ENCODE results near the gene FAM222A.

The FAM222A gene

GRCh38 chr12:109679501-109680263, 33.9 kb upstream of the FAM222A start:
- H3K27ac ChIP-seq (ENCODE audit: extremely low read depth, low read depth, low read length), result no peak overlapping the region
- H3K4me3 ChIP-seq (ENCODE audit: low read depth, low read length), result no peak overlapping the region
- no peaks in the 10 kb centered on the region for H3K36me3 ChIP-seq (ENCODE audit: control insufficient read depth in 2 of 2, insufficient read depth in 1 of 2, low read length in 2 of 2)
- H3K9me3 ChIP-seq (ENCODE audit: control insufficient read depth, insufficient read depth, low read depth, low read length), result no peaks in the 10 kb centered on the region
- ChIA-PET CTCF (interaction anchor here (0.6 kb wide), 1 partner anchor 191 kb away, joined by 3 read pairs; no protein-coding TSS in a partner anchor), POLR2A (no interaction called here)
- TF ChIP-seq GLIS1 (tag by site-specific recombination; IDR thresholded peaks at IDR 0.05) (peak; percentile 82), IKZF3 (tag by site-specific recombination; IDR thresholded peaks at IDR 0.05) (0 out of 2 replicates have a peak, but pooled peaks have one; percentile 14), ZNF707 (tag by site-specific recombination; IDR thresholded peaks at IDR 0.05) (no peak), ZIC2 (tag by site-specific recombination; IDR thresholded peaks at IDR 0.05) (peak; percentile 79), ZXDB (tag by site-specific recombination; IDR thresholded peaks at IDR 0.05) (no peak)
- peaks cover 16% of the 10 kb centered on the region for H3K4me1 ChIP-seq (ENCODE audit: control insufficient read depth, insufficient read depth, low read length)

GRCh38 chr12:109680264-109681005, 33.2 kb upstream of the FAM222A start:
- CTCF ChIA-PET, result no interaction called here

More at GRCh38 chr12:109680264-109681005, 33.2 kb upstream of the FAM222A start:
- Histone ChIP-seq H3K4me3 (ENCODE audit: low read depth, low read length) (no peak overlapping the region), H3K9me3 (ENCODE audit: control insufficient read depth, insufficient read depth, low read depth, low read length) (no peaks in the 10 kb centered on the region), H3K4me1 (ENCODE audit: control insufficient read depth, insufficient read depth, low read length) (peaks cover 16% of the 10 kb centered on the region), H3K27ac (ENCODE audit: extremely low read depth, low read depth, low read length) (no peak overlapping the region), H3K36me3 (ENCODE audit: control insufficient read depth in 2 of 2, insufficient read depth in 1 of 2, low read length in 2 of 2) (no peaks in the 10 kb centered on the region)
- TF ChIP-seq ZNF580 (tag by site-specific recombination; IDR thresholded peaks at IDR 0.05), result peak; percentile 52; the same call in 1 of the 2 replicates
- no peak for TF ChIP-seq ZNF423 (tag by site-specific recombination; IDR thresholded peaks at IDR 0.05)
- no peak for TF ChIP-seq ZNF623 (tag by site-specific recombination; IDR thresholded peaks at IDR 0.05)
- TF ChIP-seq ZNF76 (tag by site-specific recombination; IDR thresholded peaks at IDR 0.05; ENCODE audit: borderline replicate concordance, low read depth), result no peak
- TF ChIP-seq ZNF112 (tag by site-specific recombination; IDR thresholded peaks at IDR 0.05), result no peak
- no peak for TF ChIP-seq GLIS2 (tag by site-specific recombination; IDR thresholded peaks at IDR 0.05)
- no peak for TF ChIP-seq ZNF629 (tag by site-specific recombination; IDR thresholded peaks at IDR 0.05)
- peak; percentile 51; the same call in 1 of the 2 replicates for TF ChIP-seq PRDM10 (tag by site-specific recombination; IDR thresholded peaks at IDR 0.05)
- TF ChIP-seq ZBTB26 (tag by site-specific recombination; optimal IDR thresholded peaks at IDR 0.05), result no peak
- TF ChIP-seq ZNF24 (tag by site-specific recombination; IDR thresholded peaks at IDR 0.05), result no peak
- TF ChIP-seq ZNF391 (tag by site-specific recombination; IDR thresholded peaks at IDR 0.05; ENCODE audit: borderline replicate concordance, low read depth), result no peak
- no peak for TF ChIP-seq ZNF426 (tag by site-specific recombination; IDR thresholded peaks at IDR 0.05)
- no peak for TF ChIP-seq ZNF558 (tag by site-specific recombination; IDR thresholded peaks at IDR 0.05)
- POLR2A ChIA-PET, result interaction anchor here (0.6 kb wide), 1 partner anchor 84 kb away, joined by 3 read pairs; no protein-coding TSS in a partner anchor

All from HEK293 (cell line).